Measurements from ENCODE around the gene PTRH1.

Gene PTRH1

GRCh38 chr9:127755061-127756060, 39.9 kb upstream of the PTRH1 start:
- H3K36me3 ChIP-seq = peaks cover 48 to 93% (median 78%) of the 10 kb centered on the region in 11 experiments
- H3K9ac ChIP-seq = no peak overlapping the region
- no peak overlapping the region for H3K27ac ChIP-seq
- H3K27me3 ChIP-seq = no peaks in the 10 kb centered on the region
- peaks cover 0 to 7% (median 0%) of the 10 kb centered on the region in 10 experiments; a peak in 1 of 20 replicates for H3K4me1 ChIP-seq
- peaks cover 16 to 67% (median 39%) of the 10 kb centered on the region in 11 experiments; a peak in 18 of 22 replicates for H4K20me1 ChIP-seq
- H3K9me3 ChIP-seq (replicated peaks in 1 of 11) = no peaks in the 10 kb centered on the region
- TF ChIP-seq Cebpa-rat (IDR thresholded peaks at IDR 0.05) = no peak
- H3K4me3 ChIP-seq = no peak overlapping the region
- H3K4me2 ChIP-seq = no peak overlapping the region

DNA sequence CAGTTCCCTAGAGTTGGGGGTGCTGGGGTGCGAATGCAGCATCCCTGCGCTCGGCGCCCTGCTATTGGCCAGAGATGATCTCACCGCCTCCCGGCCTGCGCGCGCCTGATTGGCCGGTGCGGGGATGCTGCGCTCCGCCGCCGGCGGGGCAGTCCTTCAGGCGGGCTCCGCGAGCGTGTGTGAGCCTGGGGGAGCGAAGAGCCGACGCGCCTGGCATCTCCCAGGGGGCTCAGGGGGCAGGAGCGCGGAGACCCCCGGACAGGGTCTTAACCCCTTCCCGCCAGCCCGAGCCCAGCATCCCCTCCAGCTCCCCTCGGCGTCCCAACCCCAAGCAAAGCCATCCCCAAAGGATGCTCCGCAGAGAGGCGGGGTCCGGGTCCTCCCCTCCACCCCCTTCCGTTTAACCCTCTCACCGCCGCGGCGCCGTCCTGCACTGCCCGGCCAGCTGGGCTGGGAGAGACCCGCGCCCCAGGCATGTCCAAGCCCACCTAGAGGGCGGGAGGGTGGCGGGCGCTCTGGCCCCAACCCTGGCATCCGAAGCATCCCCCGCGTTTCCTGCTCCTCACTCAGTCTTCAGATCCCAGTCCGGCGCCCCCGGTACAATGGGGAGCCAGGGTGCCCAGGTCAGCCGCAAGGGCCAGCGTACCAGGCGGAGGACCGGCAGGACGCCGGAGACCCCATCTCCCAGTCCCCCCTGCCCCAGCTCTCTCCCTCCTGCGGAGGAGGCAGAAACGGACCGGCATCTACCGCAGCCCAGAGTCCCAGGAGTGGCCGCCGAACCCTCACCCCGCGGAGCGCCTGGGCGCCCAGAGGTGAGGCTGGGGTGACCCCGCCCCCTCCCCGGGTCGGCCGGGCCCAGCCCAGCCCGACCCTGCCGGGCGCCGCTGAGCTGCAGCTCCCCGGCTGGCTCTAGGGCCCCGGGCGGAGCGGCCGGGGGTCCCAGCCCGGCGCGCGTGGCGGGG, 38.9 kb upstream of the PTRH1 start:
- no peak overlapping the region for H3K4me2 ChIP-seq
- TF ChIP-seq Cebpa-rat (IDR thresholded peaks at IDR 0.05) = no peak
- no peak overlapping the region for H3K27ac ChIP-seq
- peaks cover 0 to 7% (median 0%) of the 10 kb centered on the region in 10 experiments; a peak in 1 of 20 replicates for H3K4me1 ChIP-seq
- no peak overlapping the region for H3K4me3 ChIP-seq
- H3K27me3 ChIP-seq = no peaks in the 10 kb centered on the region
- H3K9ac ChIP-seq = no peak overlapping the region
- peaks cover 52 to 93% (median 79%) of the 10 kb centered on the region in 11 experiments for H3K36me3 ChIP-seq
- H4K20me1 ChIP-seq = peaks cover 16 to 73% (median 41%) of the 10 kb centered on the region in 11 experiments; a peak in 18 of 22 replicates
- H3K9me3 ChIP-seq (replicated peaks in 1 of 11) = no peaks in the 10 kb centered on the region

- Histone ChIP-seq H3K9me3 (replicated peaks in 1 of 11) (no peaks in the 10 kb centered on the region), H4K20me1 (peaks cover 16 to 74% (median 43%) of the 10 kb centered on the region in 11 experiments; a peak in 18 of 22 replicates), H3K27ac (no peak overlapping the region), H3K4me2 (no peak overlapping the region), H3K27me3 (no peaks in the 10 kb centered on the region), H3K36me3 (peaks cover 52 to 93% (median 79%) of the 10 kb centered on the region in 11 experiments), H3K4me1 (peaks cover 0 to 7% (median 0%) of the 10 kb centered on the region in 10 experiments; a peak in 1 of 20 replicates), H3K4me3 (no peak overlapping the region), H3K9ac (no peak overlapping the region)
- no peak for TF ChIP-seq Cebpa-rat (IDR thresholded peaks at IDR 0.05)
These were observed 38.2 kb upstream of the PTRH1 start for GRCh38 chr9:127753622-127754021.

DNA sequence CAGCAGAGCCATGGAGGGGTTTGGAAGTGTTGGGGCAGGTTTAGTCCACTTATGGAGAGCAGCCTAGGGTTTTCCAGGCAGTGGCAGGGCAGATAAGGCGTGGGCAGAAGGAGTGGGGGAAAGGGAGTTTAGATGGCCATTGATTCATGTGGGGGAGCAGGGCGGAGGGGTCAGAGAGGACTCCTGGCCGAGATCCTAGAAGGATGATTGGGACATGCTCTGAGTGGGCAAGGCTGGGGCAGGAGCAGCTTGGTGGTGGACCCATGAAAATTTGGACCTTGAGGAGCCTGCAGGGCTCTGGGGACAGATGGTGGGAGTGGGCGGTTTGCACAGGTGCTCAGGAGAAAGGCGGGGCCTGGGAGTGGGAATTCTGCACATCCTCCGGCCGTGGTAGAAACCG, 37.7 kb upstream of the PTRH1 start:
- TF ChIP-seq Cebpa-rat (IDR thresholded peaks at IDR 0.05) = no peak
- H3K27me3 ChIP-seq = no peaks in the 10 kb centered on the region

DNA sequence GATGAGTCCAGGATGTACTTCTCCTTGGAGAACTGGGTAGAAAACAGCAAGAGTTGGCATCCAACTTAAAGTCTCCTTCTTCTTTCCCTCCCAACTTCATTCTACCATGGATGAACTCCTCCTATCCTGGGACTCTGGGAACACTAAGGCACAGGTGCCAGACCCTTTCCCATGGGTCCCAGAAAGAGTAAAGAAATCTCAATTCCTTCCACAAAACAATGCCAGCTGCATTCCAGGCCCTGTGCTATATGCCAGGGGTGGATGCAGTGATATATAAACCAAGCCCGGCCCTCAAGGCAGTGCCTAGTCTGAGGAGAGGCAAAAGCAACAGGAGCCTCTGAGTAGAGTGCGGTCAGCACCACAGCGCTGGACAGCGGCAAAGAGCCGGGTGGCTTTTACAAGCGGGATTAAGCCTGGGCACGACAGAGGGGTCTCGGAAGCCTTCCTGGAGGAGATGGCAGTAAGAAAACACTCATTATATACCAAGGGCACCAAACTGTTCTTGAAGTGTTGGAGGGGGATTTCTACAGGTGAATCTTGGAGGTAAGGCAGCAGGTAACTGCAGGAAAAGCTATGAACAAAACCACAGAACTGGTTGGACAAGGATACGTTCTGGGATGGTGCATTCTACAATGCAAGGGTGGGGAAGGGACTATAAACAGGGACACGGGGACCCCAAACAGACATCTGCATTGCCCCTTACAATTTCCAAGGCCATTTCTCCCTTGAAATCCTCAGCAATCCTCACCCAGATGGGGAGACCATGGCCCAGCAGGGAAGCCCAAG, 36.0 kb upstream of the PTRH1 start:
- no peak overlapping the region for H3K4me2 ChIP-seq
- H3K27me3 ChIP-seq = no peaks in the 10 kb centered on the region
- H3K36me3 ChIP-seq = peaks cover 65 to 95% (median 90%) of the 10 kb centered on the region in 11 experiments
- H4K20me1 ChIP-seq = peaks cover 16 to 88% (median 48%) of the 10 kb centered on the region in 11 experiments; a peak in 18 of 22 replicates
- H3K4me1 ChIP-seq = peaks cover 0 to 7% (median 0%) of the 10 kb centered on the region in 10 experiments; a peak in 1 of 20 replicates
- no peak overlapping the region for H3K27ac ChIP-seq
- no peak for TF ChIP-seq Cebpa-rat (IDR thresholded peaks at IDR 0.05)
- H3K9me3 ChIP-seq (replicated peaks in 1 of 11) = no peaks in the 10 kb centered on the region
- H3K9ac ChIP-seq = no peak overlapping the region
- H3K4me3 ChIP-seq = no peak overlapping the region

More for the DNA sequence above, 37.7 kb upstream of the PTRH1 start:
- Histone ChIP-seq H3K27ac (no peak overlapping the region), H3K9me3 (replicated peaks in 1 of 11) (no peaks in the 10 kb centered on the region), H3K4me1 (peaks cover 0 to 7% (median 0%) of the 10 kb centered on the region in 10 experiments; a peak in 1 of 20 replicates), H3K4me3 (no peak overlapping the region), H3K4me2 (no peak overlapping the region), H4K20me1 (peaks cover 16 to 79% (median 43%) of the 10 kb centered on the region in 11 experiments; a peak in 18 of 22 replicates), H3K9ac (no peak overlapping the region), H3K36me3 (peaks cover 53 to 93% (median 79%) of the 10 kb centered on the region in 11 experiments)

DNA sequence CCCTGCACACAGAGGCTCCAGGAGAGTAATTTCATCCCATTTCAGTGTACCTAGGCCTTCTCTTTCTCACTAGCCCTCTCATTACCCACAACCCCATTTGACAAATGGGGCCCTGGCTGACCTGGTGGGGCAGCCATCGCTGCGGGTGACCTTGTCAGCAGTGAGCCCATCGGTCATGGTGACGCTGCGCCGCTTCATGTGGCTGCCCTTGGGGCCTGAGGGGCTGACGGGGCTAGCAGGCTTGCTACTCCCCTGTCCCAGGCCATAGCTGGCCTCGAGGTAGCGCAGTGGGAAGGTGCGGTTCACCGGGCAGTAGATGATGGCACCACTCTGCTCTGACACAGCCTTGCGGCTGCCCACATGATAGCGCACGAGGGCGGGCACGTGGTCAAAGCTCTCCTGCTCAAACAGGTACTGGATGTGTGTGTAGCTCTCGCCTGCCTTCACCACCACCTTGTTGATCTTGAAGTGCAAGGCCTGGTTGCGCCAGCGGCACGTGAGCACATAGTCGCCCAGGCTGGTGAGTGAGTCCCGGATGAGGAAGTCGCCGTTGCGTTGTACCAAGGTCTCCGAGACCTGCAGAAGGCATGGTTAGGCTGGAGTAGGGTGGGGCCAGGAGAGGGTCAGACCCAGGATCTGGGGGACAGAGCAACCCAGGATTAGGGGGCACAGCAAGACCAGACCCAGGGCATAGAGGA, 33.8 kb upstream of the PTRH1 start:
- peaks cover 16 to 98% (median 44%) of the 10 kb centered on the region in 11 experiments; a peak in 18 of 22 replicates for H4K20me1 ChIP-seq

GRCh38 chr9:127746959-127747569, 31.6 kb upstream of the PTRH1 start:
- Histone ChIP-seq H3K27me3 (no peaks in the 10 kb centered on the region), H3K36me3 (peaks cover 90 to 100% (median 99%) of the 10 kb centered on the region in 11 experiments), H4K20me1 (peaks cover 7 to 85% (median 24%) of the 10 kb centered on the region in 11 experiments; a peak in 18 of 22 replicates), H3K9me3 (replicated peaks in 1 of 11) (no peaks in the 10 kb centered on the region), H3K4me2 (no peak overlapping the region), H3K4me3 (no peak overlapping the region), H3K27ac (no peak overlapping the region), H3K9ac (no peak overlapping the region), H3K4me1 (no peaks in the 10 kb centered on the region)
- TF ChIP-seq Cebpa-rat (IDR thresholded peaks at IDR 0.05) = no peak

More for the DNA sequence above, 33.8 kb upstream of the PTRH1 start:
- Histone ChIP-seq H3K4me2 (no peak overlapping the region), H3K36me3 (peaks cover 81 to 100% (median 98%) of the 10 kb centered on the region in 11 experiments), H3K27me3 (no peaks in the 10 kb centered on the region), H3K4me1 (peaks cover 0 to 7% (median 0%) of the 10 kb centered on the region in 10 experiments; a peak in 1 of 20 replicates), H3K9me3 (replicated peaks in 1 of 11) (no peaks in the 10 kb centered on the region), H3K9ac (no peak overlapping the region), H3K27ac (no peak overlapping the region), H3K4me3 (no peak overlapping the region)
- TF ChIP-seq Cebpa-rat (IDR thresholded peaks at IDR 0.05) = no peak

All from BLaER1 treated with 17β-estradiol and CSF1 and Interleukin-3, amounts not matched to agents 10 nM and 100 nM (cell line).